Astrocyte of the spinal cord (primary cell): Measurements from ENCODE around the gene GALR2.
"Not testable (repeated sequence)": the region's sequence is repeated elsewhere in the genome, so short reads cannot be mapped to it uniquely, and the experiment has no call there.

Source experiments
- DNase-seq: peaks from one replicate; pipeline ENCODE4 v3.0.0; 2011; ENCODE audit warnings: low read depth, low spot score
- H3K4me3 ChIP-seq: 2 replicates; pipeline ENCODE4 v1.5.1; 2011; ENCODE audit warnings: low read depth, mild to moderate bottlenecking, low read length, moderate library complexity
- in situ Hi-C: cut with HindIII; loops from 2 replicates; pipeline ENCODE4 v1.10.0; 2017; ENCODE audit warnings: low sequenced_read_pairs
- TF ChIP-seq, protein P1 (sequence below): IDR thresholded peaks from 2 replicates; pipeline ENCODE4 v1.5.1; 2012; ENCODE audit warnings: low read depth, mild to moderate bottlenecking, low read length, inconsistent platforms

GALR2 gene

DNA sequence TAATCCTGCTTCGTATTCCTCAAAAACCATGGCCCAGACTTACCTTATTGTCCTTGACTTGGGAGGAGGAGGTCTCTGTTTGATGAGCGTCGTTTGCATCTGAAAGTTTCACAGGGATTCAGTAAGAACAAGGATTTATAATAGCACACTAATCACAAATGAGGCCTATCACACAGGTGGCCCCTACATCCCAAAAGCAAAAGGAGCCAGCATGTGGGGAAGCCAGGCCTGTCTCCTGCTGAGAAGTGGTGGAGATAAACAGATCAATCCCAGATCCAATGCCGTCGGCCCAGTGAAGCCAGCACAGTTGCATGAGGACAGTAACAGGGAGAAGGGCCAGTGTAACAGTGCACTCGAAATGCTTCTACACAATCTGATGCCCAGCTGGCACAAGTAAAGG lies 34.2 kb upstream of the GALR2 start:
- in situ Hi-C loops = no loop called here
- H3K4me3 ChIP-seq = no peak overlapping the region
- TF ChIP-seq, protein P1, sequence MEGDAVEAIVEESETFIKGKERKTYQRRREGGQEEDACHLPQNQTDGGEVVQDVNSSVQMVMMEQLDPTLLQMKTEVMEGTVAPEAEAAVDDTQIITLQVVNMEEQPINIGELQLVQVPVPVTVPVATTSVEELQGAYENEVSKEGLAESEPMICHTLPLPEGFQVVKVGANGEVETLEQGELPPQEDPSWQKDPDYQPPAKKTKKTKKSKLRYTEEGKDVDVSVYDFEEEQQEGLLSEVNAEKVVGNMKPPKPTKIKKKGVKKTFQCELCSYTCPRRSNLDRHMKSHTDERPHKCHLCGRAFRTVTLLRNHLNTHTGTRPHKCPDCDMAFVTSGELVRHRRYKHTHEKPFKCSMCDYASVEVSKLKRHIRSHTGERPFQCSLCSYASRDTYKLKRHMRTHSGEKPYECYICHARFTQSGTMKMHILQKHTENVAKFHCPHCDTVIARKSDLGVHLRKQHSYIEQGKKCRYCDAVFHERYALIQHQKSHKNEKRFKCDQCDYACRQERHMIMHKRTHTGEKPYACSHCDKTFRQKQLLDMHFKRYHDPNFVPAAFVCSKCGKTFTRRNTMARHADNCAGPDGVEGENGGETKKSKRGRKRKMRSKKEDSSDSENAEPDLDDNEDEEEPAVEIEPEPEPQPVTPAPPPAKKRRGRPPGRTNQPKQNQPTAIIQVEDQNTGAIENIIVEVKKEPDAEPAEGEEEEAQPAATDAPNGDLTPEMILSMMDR = no peak
- no peak for DNase-seq

DNA sequence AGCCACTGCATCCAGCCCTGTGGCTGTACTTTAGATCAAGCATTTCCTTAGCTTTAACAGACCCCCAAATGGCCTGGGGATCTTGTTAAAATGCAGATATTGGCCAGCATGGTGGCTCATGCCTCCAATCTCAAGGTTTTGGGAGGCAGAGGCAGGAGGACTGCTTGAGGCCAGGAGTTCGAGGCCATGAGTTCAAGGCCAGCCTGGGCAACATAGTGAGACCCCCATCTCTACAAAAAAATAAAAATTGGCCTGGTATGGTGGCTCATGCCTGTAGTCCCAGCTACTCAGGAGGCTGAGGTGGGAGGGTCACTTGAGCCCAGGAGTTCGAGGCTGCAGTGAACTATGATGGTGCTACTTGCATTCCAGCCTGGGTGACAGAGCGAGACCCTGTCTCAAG lies 31.7 kb upstream of the GALR2 start:
- DNase-seq, in situ Hi-C loops, H3K4me3 ChIP-seq: not testable (repeated sequence)

DNA sequence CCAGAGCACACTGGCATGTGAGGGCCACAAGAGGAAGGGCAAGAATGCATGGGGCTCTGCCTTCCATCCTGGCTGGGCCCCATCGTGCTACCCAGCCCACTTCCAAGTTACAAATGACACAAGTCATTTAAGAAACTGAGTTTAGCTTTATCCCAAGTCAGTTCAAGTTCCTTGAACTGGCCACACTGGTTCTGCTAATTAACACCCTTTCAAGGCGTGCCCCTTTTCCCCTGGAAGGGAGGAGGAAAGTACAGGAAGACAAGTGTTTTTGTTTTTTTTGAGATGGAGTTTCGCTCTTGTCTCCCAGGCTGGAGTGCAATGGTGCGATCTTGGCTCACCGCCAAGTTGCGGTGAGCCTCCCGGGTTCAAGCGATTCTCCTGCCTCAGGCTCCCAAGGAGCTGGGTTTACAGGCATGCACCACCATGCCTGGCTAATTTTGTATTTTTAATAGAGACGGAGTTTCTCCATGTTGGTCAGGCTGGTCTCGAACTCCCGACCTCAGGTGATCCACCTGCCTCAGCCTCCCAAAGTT lies 30.0 kb upstream of the GALR2 start:
- H3K4me3 ChIP-seq, DNase-seq, in situ Hi-C loops: not testable (repeated sequence)

DNA sequence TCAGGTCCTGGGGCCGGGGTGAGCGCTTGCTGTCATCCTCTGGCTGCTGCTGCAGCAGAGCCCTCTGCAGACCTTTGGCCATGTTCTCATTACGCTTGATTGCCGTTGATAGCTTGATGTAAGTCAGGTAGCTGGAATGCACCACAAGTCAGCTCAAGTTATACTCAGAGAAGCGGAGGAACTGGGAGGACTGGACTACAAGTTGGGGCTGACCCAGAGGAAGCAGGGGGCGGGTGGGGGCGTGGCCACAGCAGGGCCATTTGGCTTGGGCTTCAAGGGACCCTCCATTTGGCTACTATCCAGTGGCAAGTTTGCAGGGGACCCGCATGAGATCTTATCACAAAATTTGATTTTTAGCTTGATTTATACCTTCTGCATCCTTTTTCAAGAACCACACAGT lies 28.5 kb upstream of the GALR2 start:
- no peak for DNase-seq
- no peak overlapping the region for H3K4me3 ChIP-seq
- in situ Hi-C loops = no loop called here
- TF ChIP-seq, protein P1 = no peak

DNA sequence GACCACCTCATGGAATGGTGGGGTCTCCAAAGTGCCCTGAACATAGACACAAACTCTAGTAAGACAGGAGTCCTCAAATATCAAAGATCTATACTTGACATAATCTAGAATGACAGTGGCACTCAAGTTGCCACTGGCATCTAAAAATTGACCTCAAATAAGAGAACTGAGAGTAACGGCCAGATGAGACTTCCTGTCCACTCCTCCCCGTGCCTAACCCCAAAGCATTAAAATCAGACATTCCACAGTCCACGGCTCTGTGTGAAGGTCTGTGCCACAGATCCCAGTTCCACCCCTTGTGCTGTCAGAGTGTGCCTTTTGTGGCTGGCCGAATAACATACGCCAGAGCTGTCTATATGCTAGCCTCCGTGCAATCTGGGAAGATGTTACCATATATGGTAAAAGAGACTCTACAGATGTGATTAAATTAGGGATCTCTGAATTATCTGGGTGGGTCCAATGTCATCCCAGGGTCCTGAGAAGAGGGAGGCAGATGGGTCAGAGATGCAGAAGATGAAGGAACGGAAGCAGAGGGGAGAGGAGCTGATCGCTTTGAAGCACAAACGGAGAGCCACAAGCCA lies 26.5 kb upstream of the GALR2 start:
- DNase-seq = no peak
- in situ Hi-C loops = no loop called here
- no peak overlapping the region for H3K4me3 ChIP-seq
- TF ChIP-seq, protein P1 = no peak

DNA sequence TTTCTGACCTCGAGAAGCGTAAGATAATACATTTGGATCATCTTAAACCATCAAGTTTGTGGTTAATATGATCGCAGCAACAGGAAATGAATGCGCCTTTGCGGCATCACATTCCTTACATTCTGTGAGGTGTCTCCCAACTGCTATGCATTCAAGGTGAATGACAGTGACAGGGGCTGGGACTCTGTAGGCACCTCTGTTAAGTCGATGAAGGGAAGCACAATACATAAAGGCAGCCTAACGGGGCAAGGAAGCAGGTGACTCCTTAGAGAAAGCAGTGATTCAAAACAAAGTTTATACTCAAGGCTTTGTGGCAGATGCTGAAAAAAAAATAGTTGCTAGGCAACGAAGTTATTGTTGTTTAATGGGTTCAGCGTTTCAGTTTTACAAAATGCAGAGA lies 25.9 kb upstream of the GALR2 start:
- in situ Hi-C loops = no loop called here
- no peak overlapping the region for H3K4me3 ChIP-seq
- TF ChIP-seq, protein P1 = no peak
- DNase-seq = peak; percentile 58

DNA sequence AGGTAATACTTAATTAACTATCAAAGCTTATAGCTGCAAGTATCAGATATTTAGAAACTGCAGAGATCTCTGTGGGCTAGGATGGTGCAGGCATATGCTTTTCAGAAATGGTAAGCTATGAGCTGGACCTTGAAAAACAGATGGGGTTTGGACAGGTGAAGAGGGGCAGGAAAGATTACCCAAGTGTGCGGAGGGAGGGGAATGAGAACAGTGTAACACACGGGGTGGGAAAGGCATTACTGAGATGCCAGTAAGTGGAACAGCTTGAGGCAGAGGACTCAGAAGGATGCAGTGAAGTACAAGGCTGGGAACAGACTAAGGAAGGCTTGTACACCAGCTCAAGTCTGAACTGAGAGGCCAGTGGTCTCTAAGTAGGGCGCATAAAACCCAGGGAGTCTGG lies 25.3 kb upstream of the GALR2 start:
- TF ChIP-seq, protein P1 = no peak
- no peak for DNase-seq
- in situ Hi-C loops = no loop called here
- H3K4me3 ChIP-seq = no peak overlapping the region
